ENCODE measurements around the gene KCNH4. TPM values are rescaled to one million over a fixed set of nuclear protein-coding genes. Genes with fewer than 3 reads are reported as not detected.
"Not testable (repeated sequence)": the region's sequence is repeated elsewhere in the genome, so short reads cannot be mapped to it uniquely, and the experiment has no call there.

Gene KCNH4
- total RNA-seq, 1 experiment from 2014 or later: 1.5 TPM

DNA sequence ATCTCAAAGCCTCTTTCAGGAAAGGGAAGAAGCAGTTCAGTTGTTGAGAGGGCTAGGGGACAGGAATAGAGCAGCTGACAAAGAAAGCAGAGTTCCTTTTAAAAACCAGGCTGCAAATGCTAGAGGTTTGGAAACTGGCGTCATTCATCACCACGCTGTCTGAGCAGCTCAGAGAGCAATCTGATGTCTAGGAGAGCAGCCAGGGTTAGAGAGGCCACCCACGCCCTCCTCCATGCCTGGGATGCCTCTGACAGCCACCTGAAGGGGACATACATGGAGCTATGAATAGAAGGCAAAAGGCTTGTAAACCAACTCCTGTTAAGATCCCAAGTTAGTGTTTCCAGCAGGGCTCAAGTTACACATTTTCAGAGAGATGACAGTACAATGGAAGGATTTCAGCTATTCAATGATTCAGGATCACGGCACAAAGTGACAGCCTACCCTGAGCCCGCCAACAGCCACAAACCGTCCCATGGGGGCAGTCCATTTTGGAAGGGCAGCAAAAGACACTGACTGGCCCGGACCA lies 38.5 kb downstream of the KCNH4 start:
- H3K9me3 ChIP-seq (ENCODE audit: control insufficient read depth, insufficient read depth, low read depth, low read length): no peaks in the 10 kb centered on the region
- ATAC-seq: no peak
- no peak overlapping the region for H3K4me3 ChIP-seq (ENCODE audit: low read depth in 2 of 2, low read length in 2 of 2)
- no peaks in the 10 kb centered on the region for H3K27me3 ChIP-seq (ENCODE audit: control insufficient read depth, insufficient read depth, low read length)
- no TSS peak for BruUV-seq (replicated peaks)
- intact Hi-C loops (cut with micrococcal nuclease; ENCODE audit: unreplicated experiment): no loop called here
- no peak for DNase-seq (ENCODE audit: low read depth, low spot score)
- H3K36me3 ChIP-seq (ENCODE audit: control insufficient read depth, insufficient read depth, low read length): no peaks in the 10 kb centered on the region
- H3K4me1 ChIP-seq (ENCODE audit: control insufficient read depth, insufficient read depth, low read length): no peaks in the 10 kb centered on the region
- POLR2A ChIA-PET: no interaction called here
- no peak overlapping the region for H3K27ac ChIP-seq (ENCODE audit: low read length)
- no peak for TF ChIP-seq POLR2AphosphoS5 (IDR thresholded peaks at IDR 0.05; ENCODE audit: low read depth, low read length)
- TF ChIP-seq, protein P1, sequence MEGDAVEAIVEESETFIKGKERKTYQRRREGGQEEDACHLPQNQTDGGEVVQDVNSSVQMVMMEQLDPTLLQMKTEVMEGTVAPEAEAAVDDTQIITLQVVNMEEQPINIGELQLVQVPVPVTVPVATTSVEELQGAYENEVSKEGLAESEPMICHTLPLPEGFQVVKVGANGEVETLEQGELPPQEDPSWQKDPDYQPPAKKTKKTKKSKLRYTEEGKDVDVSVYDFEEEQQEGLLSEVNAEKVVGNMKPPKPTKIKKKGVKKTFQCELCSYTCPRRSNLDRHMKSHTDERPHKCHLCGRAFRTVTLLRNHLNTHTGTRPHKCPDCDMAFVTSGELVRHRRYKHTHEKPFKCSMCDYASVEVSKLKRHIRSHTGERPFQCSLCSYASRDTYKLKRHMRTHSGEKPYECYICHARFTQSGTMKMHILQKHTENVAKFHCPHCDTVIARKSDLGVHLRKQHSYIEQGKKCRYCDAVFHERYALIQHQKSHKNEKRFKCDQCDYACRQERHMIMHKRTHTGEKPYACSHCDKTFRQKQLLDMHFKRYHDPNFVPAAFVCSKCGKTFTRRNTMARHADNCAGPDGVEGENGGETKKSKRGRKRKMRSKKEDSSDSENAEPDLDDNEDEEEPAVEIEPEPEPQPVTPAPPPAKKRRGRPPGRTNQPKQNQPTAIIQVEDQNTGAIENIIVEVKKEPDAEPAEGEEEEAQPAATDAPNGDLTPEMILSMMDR (IDR thresholded peaks at IDR 0.05): no peak
- no peak for TF ChIP-seq SIN3A (IDR thresholded peaks at IDR 0.05; ENCODE audit: borderline replicate concordance, insufficient read depth, low read depth, low read length)
- TF ChIP-seq, protein P2, sequence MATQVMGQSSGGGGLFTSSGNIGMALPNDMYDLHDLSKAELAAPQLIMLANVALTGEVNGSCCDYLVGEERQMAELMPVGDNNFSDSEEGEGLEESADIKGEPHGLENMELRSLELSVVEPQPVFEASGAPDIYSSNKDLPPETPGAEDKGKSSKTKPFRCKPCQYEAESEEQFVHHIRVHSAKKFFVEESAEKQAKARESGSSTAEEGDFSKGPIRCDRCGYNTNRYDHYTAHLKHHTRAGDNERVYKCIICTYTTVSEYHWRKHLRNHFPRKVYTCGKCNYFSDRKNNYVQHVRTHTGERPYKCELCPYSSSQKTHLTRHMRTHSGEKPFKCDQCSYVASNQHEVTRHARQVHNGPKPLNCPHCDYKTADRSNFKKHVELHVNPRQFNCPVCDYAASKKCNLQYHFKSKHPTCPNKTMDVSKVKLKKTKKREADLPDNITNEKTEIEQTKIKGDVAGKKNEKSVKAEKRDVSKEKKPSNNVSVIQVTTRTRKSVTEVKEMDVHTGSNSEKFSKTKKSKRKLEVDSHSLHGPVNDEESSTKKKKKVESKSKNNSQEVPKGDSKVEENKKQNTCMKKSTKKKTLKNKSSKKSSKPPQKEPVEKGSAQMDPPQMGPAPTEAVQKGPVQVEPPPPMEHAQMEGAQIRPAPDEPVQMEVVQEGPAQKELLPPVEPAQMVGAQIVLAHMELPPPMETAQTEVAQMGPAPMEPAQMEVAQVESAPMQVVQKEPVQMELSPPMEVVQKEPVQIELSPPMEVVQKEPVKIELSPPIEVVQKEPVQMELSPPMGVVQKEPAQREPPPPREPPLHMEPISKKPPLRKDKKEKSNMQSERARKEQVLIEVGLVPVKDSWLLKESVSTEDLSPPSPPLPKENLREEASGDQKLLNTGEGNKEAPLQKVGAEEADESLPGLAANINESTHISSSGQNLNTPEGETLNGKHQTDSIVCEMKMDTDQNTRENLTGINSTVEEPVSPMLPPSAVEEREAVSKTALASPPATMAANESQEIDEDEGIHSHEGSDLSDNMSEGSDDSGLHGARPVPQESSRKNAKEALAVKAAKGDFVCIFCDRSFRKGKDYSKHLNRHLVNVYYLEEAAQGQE (IDR thresholded peaks at IDR 0.05; ENCODE audit: insufficient read depth in 1 of 2, low read depth in 2 of 2, low read length in 1 of 2): no peak
- no peak for TF ChIP-seq TCF7L2 (IDR thresholded peaks at IDR 0.05; ENCODE audit: low read depth, low read length)
- CTCF ChIA-PET: no interaction called here
- in situ Hi-C loops (cut with HindIII; ENCODE audit: low pct_unique_long_range_greater_than_20kb, low sequenced_read_pairs): no loop called here

DNA sequence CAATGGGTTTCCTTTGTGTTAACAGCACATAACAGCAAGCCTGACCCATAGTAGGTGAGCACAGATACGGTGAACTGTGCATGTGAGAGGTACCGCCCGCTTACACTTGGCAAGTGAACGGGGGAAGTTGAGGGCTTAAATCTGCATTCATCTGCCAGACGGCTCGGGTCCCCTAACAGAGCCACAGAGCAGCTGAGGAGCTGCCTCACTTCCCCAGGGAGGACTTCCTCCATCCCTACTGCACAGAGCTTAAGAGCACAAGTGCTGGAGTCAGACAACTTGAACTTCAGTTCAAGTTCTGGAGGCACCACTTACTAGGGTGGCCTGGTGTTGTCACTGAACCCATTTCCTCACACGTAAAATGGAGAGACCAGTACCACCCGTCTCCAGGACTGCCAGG lies 39.6 kb downstream of the KCNH4 start:
- DNase-seq (ENCODE audit: low read depth, low spot score): no peak
- H3K27me3 ChIP-seq (ENCODE audit: control insufficient read depth, insufficient read depth, low read length): no peaks in the 10 kb centered on the region
- TF ChIP-seq TCF7L2 (IDR thresholded peaks at IDR 0.05; ENCODE audit: low read depth, low read length): no peak
- TF ChIP-seq, protein P2 (IDR thresholded peaks at IDR 0.05; ENCODE audit: insufficient read depth in 1 of 2, low read depth in 2 of 2, low read length in 1 of 2): no peak
- TF ChIP-seq POLR2AphosphoS5 (IDR thresholded peaks at IDR 0.05; ENCODE audit: low read depth, low read length): no peak
- TF ChIP-seq, protein P1 (IDR thresholded peaks at IDR 0.05): no peak
- no peak for TF ChIP-seq SIN3A (IDR thresholded peaks at IDR 0.05; ENCODE audit: borderline replicate concordance, insufficient read depth, low read depth, low read length)
- CTCF ChIA-PET: no interaction called here
- no peaks in the 10 kb centered on the region for H3K9me3 ChIP-seq (ENCODE audit: control insufficient read depth, insufficient read depth, low read depth, low read length)
- no peak for ATAC-seq
- in situ Hi-C loops (cut with HindIII; ENCODE audit: low pct_unique_long_range_greater_than_20kb, low sequenced_read_pairs): no loop called here
- no peaks in the 10 kb centered on the region; the same call in 1 of the 2 replicates for H3K36me3 ChIP-seq (ENCODE audit: control insufficient read depth, insufficient read depth, low read length)
- peaks cover 3% of the 10 kb centered on the region for H3K4me1 ChIP-seq (ENCODE audit: control insufficient read depth, insufficient read depth, low read length)
- no peak overlapping the region for H3K27ac ChIP-seq (ENCODE audit: low read length)
- H3K4me3 ChIP-seq (ENCODE audit: low read depth in 2 of 2, low read length in 2 of 2): no peak overlapping the region
- intact Hi-C loops (cut with micrococcal nuclease; ENCODE audit: unreplicated experiment): no loop called here
- POLR2A ChIA-PET: no interaction called here
- BruUV-seq (replicated peaks): no TSS peak

DNA sequence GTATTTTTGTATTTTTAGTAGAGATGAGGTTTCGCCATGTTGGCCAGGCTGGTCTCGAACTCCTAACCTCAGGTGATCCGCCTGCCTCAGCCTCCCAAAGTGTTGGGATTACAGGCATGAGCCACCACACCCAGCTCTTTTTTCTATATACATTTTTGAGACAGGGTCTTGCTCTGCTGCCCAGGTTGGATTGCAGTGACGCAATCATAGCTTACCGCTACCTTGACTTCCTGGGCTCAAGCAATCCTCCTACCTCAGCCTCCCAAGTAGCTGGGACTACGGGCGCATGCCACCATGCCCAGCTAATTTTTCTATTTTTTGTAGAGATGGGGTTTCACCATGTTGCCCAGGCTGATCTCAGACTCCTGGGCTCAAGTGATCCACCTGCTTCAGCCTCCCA lies 40.3 kb downstream of the KCNH4 start:
- DNase-seq (ENCODE audit: low read depth, low spot score); H3K27me3 ChIP-seq (ENCODE audit: control insufficient read depth, insufficient read depth, low read length); H3K9me3 ChIP-seq (ENCODE audit: control insufficient read depth, insufficient read depth, low read depth, low read length); in situ Hi-C loops (cut with HindIII; ENCODE audit: low pct_unique_long_range_greater_than_20kb, low sequenced_read_pairs); BruUV-seq (replicated peaks); H3K27ac ChIP-seq (ENCODE audit: low read length); H3K36me3 ChIP-seq (ENCODE audit: control insufficient read depth, insufficient read depth, low read length); ATAC-seq; CTCF ChIA-PET; H3K4me3 ChIP-seq (ENCODE audit: low read depth in 2 of 2, low read length in 2 of 2); intact Hi-C loops (cut with micrococcal nuclease; ENCODE audit: unreplicated experiment): not testable (repeated sequence)
- POLR2A ChIA-PET: interaction anchor here (0.7 kb wide), 1 partner anchor 46 kb away, joined by 6 read pairs; no protein-coding TSS in a partner anchor
- H3K4me1 ChIP-seq (ENCODE audit: control insufficient read depth, insufficient read depth, low read length): peaks cover 10% of the 10 kb centered on the region

Measured in Panc1 (cell line).